Measurements from ENCODE around the gene RNF181. TPM values are rescaled to one million over a fixed set of nuclear protein-coding genes. Genes with fewer than 3 reads are reported as not detected.

The RNF181 gene
- total RNA-seq, 1 experiment from 2014 or later = 77.5 TPM

DNA sequence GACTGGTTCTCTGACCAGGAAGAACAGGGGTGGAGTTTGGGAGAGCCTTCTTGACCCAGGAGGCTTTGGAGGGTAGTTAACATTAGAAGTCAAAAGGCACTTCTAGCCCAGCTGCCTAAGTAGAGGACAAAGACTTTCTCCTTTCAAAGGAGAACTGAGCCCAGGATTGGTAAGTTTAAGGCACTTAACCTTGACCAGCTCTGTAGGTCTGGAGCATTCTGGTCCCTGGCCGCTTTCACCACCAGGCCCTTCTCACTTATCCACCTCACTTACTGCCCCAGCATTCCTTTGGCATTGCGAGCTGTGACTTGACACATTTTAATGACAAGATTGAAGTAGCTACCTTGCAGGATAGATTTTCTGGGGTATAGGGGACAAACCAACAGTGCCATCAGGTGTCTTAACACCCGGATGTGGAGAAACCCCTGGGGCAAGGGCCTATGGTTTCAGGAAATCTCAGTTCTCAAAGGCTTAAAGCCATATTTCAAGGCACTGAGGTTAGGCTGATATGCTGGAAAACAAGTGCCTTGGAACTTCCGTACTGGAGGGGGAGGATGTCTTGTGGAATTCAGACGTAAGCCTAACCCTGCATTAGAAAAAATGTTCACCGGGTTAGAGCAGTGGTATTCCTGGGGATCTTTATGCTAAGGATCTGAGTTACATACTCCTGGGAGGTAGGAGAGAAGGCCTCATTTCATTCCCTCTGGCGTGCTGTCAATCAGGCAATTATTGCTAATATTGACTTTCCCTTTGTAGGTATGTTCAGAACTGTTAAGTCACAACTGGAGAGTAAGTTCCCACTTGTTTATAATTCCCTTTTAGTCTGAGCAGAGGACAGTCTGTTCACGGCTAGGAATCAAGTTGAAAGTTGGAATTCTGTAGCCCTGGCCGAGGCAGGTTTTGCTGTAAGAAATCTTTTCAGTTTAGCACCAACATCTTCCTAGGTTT lies 12.0 kb downstream of the RNF181 start:
- Histone ChIP-seq H3K36me3 (ENCODE audit: control insufficient read depth in 1 of 2, insufficient read depth in 2 of 2, low read length in 2 of 2) (peaks cover 6 to 16% of the 10 kb centered on the region in 2 experiments), H3K4me2 (ENCODE audit: low read length) (no peak overlapping the region), H3K79me2 (ENCODE audit: insufficient read depth, low read length) (peaks cover 14% of the 10 kb centered on the region), H3K9me3 (ENCODE audit: control insufficient read depth in 1 of 2, insufficient read depth in 1 of 2, low read depth in 1 of 2, low read length in 2 of 2) (no peaks in the 10 kb centered on the region), H3K9me2 (ENCODE audit: insufficient read depth) (no peaks in the 10 kb centered on the region), H3K27ac (ENCODE audit: low read depth, low read length) (no peak overlapping the region), H3K27me3 (ENCODE audit: insufficient read depth, low read length) (no peaks in the 10 kb centered on the region), H4K20me1 (ENCODE audit: insufficient read depth) (no peaks in the 10 kb centered on the region), H2AFZ (ENCODE audit: low read depth, low read length, poor library complexity, severe bottlenecking) (no peak overlapping the region), H3K9ac (ENCODE audit: low read length) (no peak overlapping the region), H3K4me1 (ENCODE audit: control insufficient read depth in 1 of 2, insufficient read depth in 2 of 2, low read length in 2 of 2) (peaks cover 8 to 18% of the 10 kb centered on the region in 2 experiments; a peak in 3 of 4 replicates), H3K4me3 (replicated peaks in 1 of 2; ENCODE audit: low read depth in 1 of 2, low read length in 2 of 2) (no peak overlapping the region)
- TF ChIP-seq EGR1 (IDR thresholded peaks at IDR 0.05; ENCODE audit: low read depth) (no peak), JUND (IDR thresholded peaks at IDR 0.05) (no peak), SP1 (IDR thresholded peaks at IDR 0.05; ENCODE audit: low read depth) (no peak), YY1 (IDR thresholded peaks at IDR 0.05; ENCODE audit: extremely low read depth, insufficient replicate concordance, low read depth, low read length) (no peak), POLR2AphosphoS5 (IDR thresholded peaks at IDR 0.05; ENCODE audit: low read depth, low read length) (no peak; the same call in none of the 2 replicates), EZH2phosphoT487 (IDR thresholded peaks at IDR 0.05; ENCODE audit: borderline replicate concordance) (no peak), POLR2A (IDR thresholded peaks at IDR 0.05; ENCODE audit: borderline replicate concordance, extremely low read depth, insufficient read depth, insufficient read length) (no peak), RAD21 (IDR thresholded peaks at IDR 0.05; ENCODE audit: low read depth) (no peak), ZFX (IDR thresholded peaks at IDR 0.05) (no peak), SIN3A (IDR thresholded peaks at IDR 0.05; ENCODE audit: low read depth) (no peak), EZH2 (IDR thresholded peaks at IDR 0.05) (no peak), CEBPB (IDR thresholded peaks at IDR 0.05; ENCODE audit: low read depth) (no peak), SRF (IDR thresholded peaks at IDR 0.05; ENCODE audit: low read depth) (no peak), ELF1 (IDR thresholded peaks at IDR 0.05; ENCODE audit: borderline replicate concordance, low read depth) (no peak), CBX3 (IDR thresholded peaks at IDR 0.05; ENCODE audit: low read depth) (no peak), ZNF274 (IDR thresholded peaks at IDR 0.05; ENCODE audit: low read depth, low read length) (no peak), TCF7L2 (IDR thresholded peaks at IDR 0.05; ENCODE audit: borderline replicate concordance, extremely low read depth, insufficient read depth, insufficient read length) (no peak)
- TF ChIP-seq, protein P1, sequence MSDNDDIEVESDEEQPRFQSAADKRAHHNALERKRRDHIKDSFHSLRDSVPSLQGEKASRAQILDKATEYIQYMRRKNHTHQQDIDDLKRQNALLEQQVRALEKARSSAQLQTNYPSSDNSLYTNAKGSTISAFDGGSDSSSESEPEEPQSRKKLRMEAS (IDR thresholded peaks at IDR 0.05) = no peak
- TF ChIP-seq, protein P2, sequence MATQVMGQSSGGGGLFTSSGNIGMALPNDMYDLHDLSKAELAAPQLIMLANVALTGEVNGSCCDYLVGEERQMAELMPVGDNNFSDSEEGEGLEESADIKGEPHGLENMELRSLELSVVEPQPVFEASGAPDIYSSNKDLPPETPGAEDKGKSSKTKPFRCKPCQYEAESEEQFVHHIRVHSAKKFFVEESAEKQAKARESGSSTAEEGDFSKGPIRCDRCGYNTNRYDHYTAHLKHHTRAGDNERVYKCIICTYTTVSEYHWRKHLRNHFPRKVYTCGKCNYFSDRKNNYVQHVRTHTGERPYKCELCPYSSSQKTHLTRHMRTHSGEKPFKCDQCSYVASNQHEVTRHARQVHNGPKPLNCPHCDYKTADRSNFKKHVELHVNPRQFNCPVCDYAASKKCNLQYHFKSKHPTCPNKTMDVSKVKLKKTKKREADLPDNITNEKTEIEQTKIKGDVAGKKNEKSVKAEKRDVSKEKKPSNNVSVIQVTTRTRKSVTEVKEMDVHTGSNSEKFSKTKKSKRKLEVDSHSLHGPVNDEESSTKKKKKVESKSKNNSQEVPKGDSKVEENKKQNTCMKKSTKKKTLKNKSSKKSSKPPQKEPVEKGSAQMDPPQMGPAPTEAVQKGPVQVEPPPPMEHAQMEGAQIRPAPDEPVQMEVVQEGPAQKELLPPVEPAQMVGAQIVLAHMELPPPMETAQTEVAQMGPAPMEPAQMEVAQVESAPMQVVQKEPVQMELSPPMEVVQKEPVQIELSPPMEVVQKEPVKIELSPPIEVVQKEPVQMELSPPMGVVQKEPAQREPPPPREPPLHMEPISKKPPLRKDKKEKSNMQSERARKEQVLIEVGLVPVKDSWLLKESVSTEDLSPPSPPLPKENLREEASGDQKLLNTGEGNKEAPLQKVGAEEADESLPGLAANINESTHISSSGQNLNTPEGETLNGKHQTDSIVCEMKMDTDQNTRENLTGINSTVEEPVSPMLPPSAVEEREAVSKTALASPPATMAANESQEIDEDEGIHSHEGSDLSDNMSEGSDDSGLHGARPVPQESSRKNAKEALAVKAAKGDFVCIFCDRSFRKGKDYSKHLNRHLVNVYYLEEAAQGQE (IDR thresholded peaks at IDR 0.05; ENCODE audit: low read depth) = no peak
- ChIA-PET POLR2A (no interaction called here), CTCF (no interaction called here), RAD21 (ENCODE audit: low non-redundant PET in 1 of 2, low total read pairs in 2 of 2, uncharacterized antibody in 2 of 2, unreplicated experiment in 2 of 2) (no interaction called here)
- DNase-seq (ENCODE audit: low read depth, low spot score) (no peak), ATAC-seq (no peak)
- BruUV-seq (replicated peaks) = no TSS peak
- intact Hi-C loops (cut with micrococcal nuclease) = no loop called here
